ENCODE data around the gene SCN11A.

SCN11A gene

GRCh38 chr3:39094851-39095677, 43.3 kb upstream of the SCN11A start:
- Histone ChIP-seq H3K4me3 (ENCODE audit: low read depth, low read length) (no peak overlapping the region), H2AFZ (ENCODE audit: low read length, unreplicated experiment) (no peak overlapping the region), H3K79me2 (ENCODE audit: control insufficient read depth, insufficient read depth, low read length, unreplicated experiment) (no peaks in the 10 kb centered on the region), H3K36me3 (ENCODE audit: insufficient read depth, low read length) (peaks cover 22% of the 10 kb centered on the region), H3K4me1 (ENCODE audit: control insufficient read depth, insufficient read depth, low read length, unreplicated experiment) (no peaks in the 10 kb centered on the region), H3K27me3 (ENCODE audit: insufficient read depth, low read length) (no peaks in the 10 kb centered on the region), H3K27ac (ENCODE audit: low read depth, low read length) (no peak overlapping the region)

GRCh38 chr3:39090922-39091321, 39.2 kb upstream of the SCN11A start:
- Histone ChIP-seq H3K27me3 (ENCODE audit: insufficient read depth, low read length) (no peaks in the 10 kb centered on the region), H3K4me3 (ENCODE audit: low read depth, low read length) (no peak overlapping the region), H3K36me3 (ENCODE audit: insufficient read depth, low read length) (peaks cover 35% of the 10 kb centered on the region), H3K27ac (ENCODE audit: low read depth, low read length) (no peak overlapping the region), H3K79me2 (ENCODE audit: control insufficient read depth, insufficient read depth, low read length, unreplicated experiment) (no peaks in the 10 kb centered on the region), H3K4me1 (ENCODE audit: control insufficient read depth, insufficient read depth, low read length, unreplicated experiment) (no peaks in the 10 kb centered on the region), H2AFZ (ENCODE audit: low read length, unreplicated experiment) (no peak overlapping the region)

DNA sequence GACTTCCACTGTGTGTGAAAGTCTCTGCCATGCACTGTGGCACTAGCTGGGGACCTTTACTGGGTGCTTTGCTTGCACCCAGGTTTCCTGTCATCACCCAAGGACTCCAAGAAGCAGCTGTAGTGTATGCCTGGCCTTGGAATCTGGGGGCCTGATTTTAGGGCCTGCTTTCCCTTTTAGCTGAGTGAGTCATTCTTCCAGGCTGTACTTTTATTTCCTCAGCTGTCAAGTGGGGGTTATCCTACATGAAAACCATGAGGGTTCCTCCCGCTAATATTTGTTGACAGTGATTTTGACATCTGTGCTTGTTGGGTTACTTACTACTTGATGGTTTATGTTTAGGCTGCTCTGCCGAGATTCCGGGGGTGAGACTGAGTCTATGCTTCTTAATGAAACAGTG, 37.1 kb upstream of the SCN11A start:
- Histone ChIP-seq H3K36me3 (ENCODE audit: insufficient read depth, low read length) (peaks cover 29% of the 10 kb centered on the region), H2AFZ (ENCODE audit: low read length, unreplicated experiment) (no peak overlapping the region), H3K27ac (ENCODE audit: low read depth, low read length) (no peak overlapping the region), H3K27me3 (ENCODE audit: insufficient read depth, low read length) (no peaks in the 10 kb centered on the region), H3K4me1 (ENCODE audit: control insufficient read depth, insufficient read depth, low read length, unreplicated experiment) (no peaks in the 10 kb centered on the region), H3K79me2 (ENCODE audit: control insufficient read depth, insufficient read depth, low read length, unreplicated experiment) (no peaks in the 10 kb centered on the region), H3K4me3 (ENCODE audit: low read depth, low read length) (no peak overlapping the region)

GRCh38 chr3:39088456-39088855, 36.7 kb upstream of the SCN11A start:
- Histone ChIP-seq H3K4me3 (ENCODE audit: low read depth, low read length) (no peak overlapping the region), H3K4me1 (ENCODE audit: control insufficient read depth, insufficient read depth, low read length, unreplicated experiment) (no peaks in the 10 kb centered on the region), H3K27ac (ENCODE audit: low read depth, low read length) (no peak overlapping the region), H3K79me2 (ENCODE audit: control insufficient read depth, insufficient read depth, low read length, unreplicated experiment) (no peaks in the 10 kb centered on the region), H2AFZ (ENCODE audit: low read length, unreplicated experiment) (no peak overlapping the region), H3K36me3 (ENCODE audit: insufficient read depth, low read length) (peaks cover 29% of the 10 kb centered on the region), H3K27me3 (ENCODE audit: insufficient read depth, low read length) (no peaks in the 10 kb centered on the region)

DNA sequence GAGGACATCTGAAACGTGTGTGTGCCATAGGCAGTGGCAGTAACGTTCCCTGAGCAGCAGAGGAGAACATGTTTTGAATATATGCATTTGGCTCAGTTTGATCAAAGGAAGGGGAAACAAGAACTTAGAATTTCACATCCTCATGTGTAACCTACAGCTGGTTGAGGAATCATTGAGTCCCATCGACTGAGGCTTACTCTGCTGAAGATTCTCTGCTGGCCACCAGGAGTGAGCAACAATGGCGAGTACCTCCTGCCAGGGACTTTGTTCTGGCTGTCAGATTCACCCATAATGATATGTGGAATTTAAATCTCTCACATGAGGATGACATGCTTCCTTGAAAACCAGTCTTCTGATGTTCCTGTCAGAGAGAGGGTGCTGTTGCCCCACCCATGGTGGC, 34.4 kb upstream of the SCN11A start:
- no peaks in the 10 kb centered on the region for H3K79me2 ChIP-seq (ENCODE audit: control insufficient read depth, insufficient read depth, low read length, unreplicated experiment)
- no peaks in the 10 kb centered on the region for H3K4me1 ChIP-seq (ENCODE audit: control insufficient read depth, insufficient read depth, low read length, unreplicated experiment)
- H3K27ac ChIP-seq (ENCODE audit: low read depth, low read length): no peak overlapping the region
- H3K36me3 ChIP-seq (ENCODE audit: insufficient read depth, low read length): peaks cover 26% of the 10 kb centered on the region
- H3K4me3 ChIP-seq (ENCODE audit: low read depth, low read length): no peak overlapping the region
- no peak overlapping the region for H2AFZ ChIP-seq (ENCODE audit: low read length, unreplicated experiment)
- H3K27me3 ChIP-seq (ENCODE audit: insufficient read depth, low read length): no peaks in the 10 kb centered on the region

GRCh38 chr3:39082666-39083313, 31.0 kb upstream of the SCN11A start:
- no peak overlapping the region for H2AFZ ChIP-seq (ENCODE audit: low read length, unreplicated experiment)
- H3K36me3 ChIP-seq (ENCODE audit: insufficient read depth, low read length): peaks cover 15% of the 10 kb centered on the region
- no peaks in the 10 kb centered on the region for H3K27me3 ChIP-seq (ENCODE audit: insufficient read depth, low read length)
- no peaks in the 10 kb centered on the region for H3K4me1 ChIP-seq (ENCODE audit: control insufficient read depth, insufficient read depth, low read length, unreplicated experiment)
- H3K4me3 ChIP-seq (ENCODE audit: low read depth, low read length): no peak overlapping the region
- H3K79me2 ChIP-seq (ENCODE audit: control insufficient read depth, insufficient read depth, low read length, unreplicated experiment): no peaks in the 10 kb centered on the region
- H3K27ac ChIP-seq (ENCODE audit: low read depth, low read length): no peak overlapping the region

GRCh38 chr3:39080026-39080425, 28.3 kb upstream of the SCN11A start:
- H3K27ac ChIP-seq (ENCODE audit: low read depth, low read length): no peak overlapping the region
- H3K27me3 ChIP-seq (ENCODE audit: insufficient read depth, low read length): no peaks in the 10 kb centered on the region
- H3K4me1 ChIP-seq (ENCODE audit: control insufficient read depth, insufficient read depth, low read length, unreplicated experiment): no peaks in the 10 kb centered on the region
- H3K79me2 ChIP-seq (ENCODE audit: control insufficient read depth, insufficient read depth, low read length, unreplicated experiment): no peaks in the 10 kb centered on the region
- no peak overlapping the region for H2AFZ ChIP-seq (ENCODE audit: low read length, unreplicated experiment)
- peaks cover 7% of the 10 kb centered on the region; the same call in 1 of the 2 replicates for H3K36me3 ChIP-seq (ENCODE audit: insufficient read depth, low read length)
- H3K4me3 ChIP-seq (ENCODE audit: low read depth, low read length): no peak overlapping the region

DNA sequence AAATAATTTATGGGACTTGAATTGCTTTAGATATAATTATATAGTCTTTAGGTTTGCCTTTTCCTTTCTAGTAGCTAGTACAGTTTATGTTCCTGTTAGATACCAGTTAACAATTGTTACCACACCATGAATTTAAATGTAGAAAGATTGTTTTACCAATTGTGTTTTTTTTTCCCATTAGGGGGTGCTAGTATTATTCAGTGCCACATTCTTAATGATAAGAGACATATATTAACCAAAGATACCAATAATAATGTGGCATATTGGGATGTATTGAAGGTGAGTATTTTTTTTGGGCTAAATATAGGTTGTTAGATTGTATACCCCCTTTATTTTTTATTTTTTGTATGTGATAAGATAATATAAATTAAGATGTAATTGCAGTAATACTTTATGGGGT, 27.8 kb upstream of the SCN11A start:
- Histone ChIP-seq H3K4me1 (ENCODE audit: control insufficient read depth, insufficient read depth, low read length, unreplicated experiment) (no peaks in the 10 kb centered on the region), H3K36me3 (ENCODE audit: insufficient read depth, low read length) (peaks cover 9% of the 10 kb centered on the region; the same call in 1 of the 2 replicates), H2AFZ (ENCODE audit: low read length, unreplicated experiment) (no peak overlapping the region)

GRCh38 chr3:39075910-39076309, 24.2 kb upstream of the SCN11A start:
- no peak overlapping the region for H3K4me3 ChIP-seq (ENCODE audit: low read depth, low read length)
- H3K27me3 ChIP-seq (ENCODE audit: insufficient read depth, low read length): no peaks in the 10 kb centered on the region
- peaks cover 15% of the 10 kb centered on the region; the same call in 1 of the 2 replicates for H3K36me3 ChIP-seq (ENCODE audit: insufficient read depth, low read length)
- H3K79me2 ChIP-seq (ENCODE audit: control insufficient read depth, insufficient read depth, low read length, unreplicated experiment): no peaks in the 10 kb centered on the region
- H2AFZ ChIP-seq (ENCODE audit: low read length, unreplicated experiment): no peak overlapping the region
- no peak overlapping the region for H3K27ac ChIP-seq (ENCODE audit: low read depth, low read length)
- no peaks in the 10 kb centered on the region for H3K4me1 ChIP-seq (ENCODE audit: control insufficient read depth, insufficient read depth, low read length, unreplicated experiment)

More for the DNA sequence above, 27.8 kb upstream of the SCN11A start:
- Histone ChIP-seq H3K27me3 (ENCODE audit: insufficient read depth, low read length) (no peaks in the 10 kb centered on the region), H3K27ac (ENCODE audit: low read depth, low read length) (no peak overlapping the region), H3K79me2 (ENCODE audit: control insufficient read depth, insufficient read depth, low read length, unreplicated experiment) (no peaks in the 10 kb centered on the region), H3K4me3 (ENCODE audit: low read depth, low read length) (no peak overlapping the region)

DNA sequence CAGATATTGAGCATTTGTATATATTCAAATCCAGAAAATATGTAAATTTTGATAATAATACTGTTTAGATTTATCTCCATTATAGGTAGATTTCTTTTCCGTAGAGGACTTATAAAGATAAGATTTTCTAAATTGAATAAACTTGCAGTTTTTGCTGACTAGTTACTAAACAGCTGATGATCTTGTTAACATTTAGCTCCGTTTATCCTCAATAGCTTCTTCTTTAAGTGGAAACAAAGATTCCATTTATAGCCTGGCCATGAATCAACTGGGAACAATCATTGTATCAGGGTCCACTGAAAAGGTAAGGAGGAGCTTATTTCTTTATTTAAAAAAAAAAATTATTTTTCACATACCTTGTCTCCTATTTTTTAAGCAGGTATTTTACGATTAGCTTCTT, 16.8 kb upstream of the SCN11A start:
- no peaks in the 10 kb centered on the region for H3K79me2 ChIP-seq (ENCODE audit: control insufficient read depth, insufficient read depth, low read length, unreplicated experiment)
- H3K4me3 ChIP-seq (ENCODE audit: low read depth, low read length): no peak overlapping the region
- H2AFZ ChIP-seq (ENCODE audit: low read length, unreplicated experiment): no peak overlapping the region
- peaks cover 9% of the 10 kb centered on the region; the same call in 1 of the 2 replicates for H3K36me3 ChIP-seq (ENCODE audit: insufficient read depth, low read length)
- no peak overlapping the region for H3K27ac ChIP-seq (ENCODE audit: low read depth, low read length)
- no peaks in the 10 kb centered on the region for H3K4me1 ChIP-seq (ENCODE audit: control insufficient read depth, insufficient read depth, low read length, unreplicated experiment)
- no peaks in the 10 kb centered on the region for H3K27me3 ChIP-seq (ENCODE audit: insufficient read depth, low read length)

GRCh38 chr3:39067286-39067685, 15.5 kb upstream of the SCN11A start:
- H3K36me3 ChIP-seq (ENCODE audit: insufficient read depth, low read length): peaks cover 9% of the 10 kb centered on the region; the same call in 1 of the 2 replicates
- H3K4me3 ChIP-seq (ENCODE audit: low read depth, low read length): no peak overlapping the region
- H3K4me1 ChIP-seq (ENCODE audit: control insufficient read depth, insufficient read depth, low read length, unreplicated experiment): no peaks in the 10 kb centered on the region
- no peak overlapping the region for H3K27ac ChIP-seq (ENCODE audit: low read depth, low read length)
- no peaks in the 10 kb centered on the region for H3K27me3 ChIP-seq (ENCODE audit: insufficient read depth, low read length)
- H3K79me2 ChIP-seq (ENCODE audit: control insufficient read depth, insufficient read depth, low read length, unreplicated experiment): peaks cover 6% of the 10 kb centered on the region
- no peak overlapping the region for H2AFZ ChIP-seq (ENCODE audit: low read length, unreplicated experiment)

Data from ACC112 (cell line).